Gastroesophageal sphincter (tissue), 4 donors: ENCODE data around the gene HEPACAM2. TPM values are rescaled to one million over a fixed set of nuclear protein-coding genes. Genes with fewer than 3 reads are reported as not detected.

Experiments
- ATAC-seq: fragments of 150-250 bp; one replicate; pipeline ENCODE4 v1.9.1; 2016; ENCODE audit warnings: mild to moderate bottlenecking, moderate library complexity
- H3K27ac ChIP-seq, 4 donors: fragments of 200-600 bp; sonication (generic) in 3 of 4; 1 replicate in 3 of 4; 2 replicates in 1 of 4; pipeline ENCODE4 v1.5.1; 2016 to 2019
- H3K27me3 ChIP-seq: fragments of 200-600 bp; sonication (generic); one replicate; pipeline ENCODE4 v1.5.1; 2019
- H3K36me3 ChIP-seq, 2 donors: fragments of 200-600 bp; sonication (generic); one replicate each; pipeline ENCODE4 v1.5.1; 2019; ENCODE audit warnings: control low read depth in 1 of 2
- H3K4me1 ChIP-seq, 3 donors: fragments of 200-600 bp; sonication (generic); 1 replicate in 2 of 3; 2 replicates in 1 of 3; pipeline ENCODE4 v1.5.1; 2016 to 2019; ENCODE audit warnings: control low read depth in 2 of 3
- H3K4me3 ChIP-seq, 2 donors: fragments of 200-600 bp; sonication (generic); one replicate each; pipeline ENCODE4 v1.5.1; 2019; ENCODE audit warnings: mild to moderate bottlenecking in 1 of 2, moderate library complexity in 1 of 2
- H3K9me3 ChIP-seq, 3 donors: fragments of 200-600 bp; sonication (generic); one replicate each; pipeline ENCODE4 v1.5.1; 2017 to 2019; ENCODE audit warnings: control low read depth in 2 of 3
- EP300 ChIP-seq: sonication (generic); formaldehyde crosslinking; IDR thresholded peaks from one replicate; pipeline ENCODE4 v1.6.1; 2017; ENCODE audit warnings: antibody characterized with exemption, mild to moderate bottlenecking
- POLR2A ChIP-seq, 2 donors: fragments of 450-650 bp; IDR thresholded peaks; one replicate each; pipeline ENCODE4 v1.6.1; 2017; ENCODE audit warnings: antibody characterized with exemption in 2 of 2, mild to moderate bottlenecking in 2 of 2, moderate library complexity in 1 of 2
- POLR2AphosphoS5 ChIP-seq: sonication (generic); formaldehyde crosslinking; IDR thresholded peaks from one replicate; pipeline ENCODE4 v1.6.1; 2017; ENCODE audit warnings: antibody characterized with exemption
- WGBS, 2 donors: methylation state at CpG; one replicate each; pipeline ENCODE4 v1.1.5; 2018; ENCODE audit warnings: low coverage in 1 of 2; 5-methylcytosine and 5-hydroxymethylcytosine counted together
- total RNA-seq, 4 donors: library from RNA; depleted of rRNA; stranded (reverse); fragments of >200 nt; gene quantifications; one replicate each; pipeline ENCODE4 v1.1.0, GENCODE V29; 2016
- TF ChIP-seq, protein P1 (sequence below), 4 experiments: fragments of 200-600 bp in 2 of 4; fragments of 450-650 bp in 2 of 4; sonication (generic) in 1 of 4; IDR thresholded peaks; one replicate each; pipeline ENCODE4 v1.5.1; 2017 to 2019; ENCODE audit warnings: antibody characterized with exemption in 4 of 4, mild to moderate bottlenecking in 2 of 4, moderate library complexity in 2 of 4

HEPACAM2 gene
- total RNA-seq, 4 donors from 2014 or later = not detected

GRCh38 chr7:93245525-93246432 lies 19.5 kb upstream of the HEPACAM2 start:
- no peak overlapping the region for H3K27ac ChIP-seq
- TF ChIP-seq, protein P1, sequence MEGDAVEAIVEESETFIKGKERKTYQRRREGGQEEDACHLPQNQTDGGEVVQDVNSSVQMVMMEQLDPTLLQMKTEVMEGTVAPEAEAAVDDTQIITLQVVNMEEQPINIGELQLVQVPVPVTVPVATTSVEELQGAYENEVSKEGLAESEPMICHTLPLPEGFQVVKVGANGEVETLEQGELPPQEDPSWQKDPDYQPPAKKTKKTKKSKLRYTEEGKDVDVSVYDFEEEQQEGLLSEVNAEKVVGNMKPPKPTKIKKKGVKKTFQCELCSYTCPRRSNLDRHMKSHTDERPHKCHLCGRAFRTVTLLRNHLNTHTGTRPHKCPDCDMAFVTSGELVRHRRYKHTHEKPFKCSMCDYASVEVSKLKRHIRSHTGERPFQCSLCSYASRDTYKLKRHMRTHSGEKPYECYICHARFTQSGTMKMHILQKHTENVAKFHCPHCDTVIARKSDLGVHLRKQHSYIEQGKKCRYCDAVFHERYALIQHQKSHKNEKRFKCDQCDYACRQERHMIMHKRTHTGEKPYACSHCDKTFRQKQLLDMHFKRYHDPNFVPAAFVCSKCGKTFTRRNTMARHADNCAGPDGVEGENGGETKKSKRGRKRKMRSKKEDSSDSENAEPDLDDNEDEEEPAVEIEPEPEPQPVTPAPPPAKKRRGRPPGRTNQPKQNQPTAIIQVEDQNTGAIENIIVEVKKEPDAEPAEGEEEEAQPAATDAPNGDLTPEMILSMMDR (IDR thresholded peaks at IDR 0.05) = peak; percentile 25 to 65 (median 40)
- TF ChIP-seq EP300 = no peak
- no peaks in the 10 kb centered on the region for H3K27me3 ChIP-seq
- no peak for ATAC-seq
- H3K36me3 ChIP-seq = peaks cover 0 to 8% of the 10 kb centered on the region in 2 donors
- peaks cover 0 to 6% (median 0%) of the 10 kb centered on the region in 3 donors for H3K4me1 ChIP-seq
- H3K9me3 ChIP-seq = no peaks in the 10 kb centered on the region
- 23 to 40% methylated on average over 9 of the region's 9 CpGs for WGBS, 2 donors
- H3K4me3 ChIP-seq = no peak overlapping the region

DNA sequence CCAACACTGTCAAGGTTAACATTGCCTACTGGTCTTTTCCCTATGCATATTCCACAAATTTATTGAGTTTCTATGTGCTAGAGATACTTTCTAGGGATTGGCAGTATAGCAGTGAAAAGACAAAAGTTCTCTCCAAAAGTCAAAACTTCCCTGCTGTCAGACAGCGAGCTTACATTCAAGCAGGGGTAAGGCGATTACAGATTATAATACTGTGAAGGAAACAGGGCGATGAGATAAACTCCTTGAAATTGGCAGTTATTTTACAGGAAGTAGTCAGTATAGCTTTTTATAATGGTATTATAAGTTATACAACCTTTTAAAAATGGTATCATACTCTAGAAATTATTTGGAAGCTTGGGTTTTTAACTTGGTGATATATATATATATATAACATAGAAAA lies 15.8 kb upstream of the HEPACAM2 start:
- Histone ChIP-seq H3K27ac (no peak overlapping the region), H3K9me3 (no peaks in the 10 kb centered on the region)
- WGBS, 2 donors = 93 to 97% methylated on average over 3 of the region's 3 CpGs

DNA sequence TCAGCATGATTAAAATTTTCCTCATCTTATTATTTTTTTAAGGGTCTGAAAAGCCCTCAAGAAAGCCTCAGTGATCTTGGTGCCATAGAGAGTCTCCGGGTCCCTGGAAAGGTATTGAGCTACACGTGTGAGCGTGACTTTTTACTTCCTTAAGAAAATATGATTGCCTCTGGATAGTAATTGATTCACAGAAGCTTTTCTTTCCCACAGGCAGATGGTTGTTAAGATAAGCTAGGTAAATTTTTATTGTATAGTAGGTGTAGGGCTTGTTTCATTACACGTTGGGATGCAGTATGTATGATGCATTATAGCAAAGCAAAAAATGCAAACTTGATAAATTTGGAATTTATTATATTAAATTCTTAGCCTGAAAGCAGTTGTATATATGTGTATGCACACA lies 13.6 kb upstream of the HEPACAM2 start:
- H3K27me3 ChIP-seq = no peaks in the 10 kb centered on the region
- no peaks in the 10 kb centered on the region for H3K4me1 ChIP-seq
- no peaks in the 10 kb centered on the region for H3K9me3 ChIP-seq
- WGBS, 2 donors = 77 to 83% methylated on average over 4 of the region's 4 CpGs
- ATAC-seq = no peak
- H3K4me3 ChIP-seq = no peak overlapping the region
- H3K27ac ChIP-seq = no peak overlapping the region
- no peak for TF ChIP-seq EP300
- TF ChIP-seq POLR2AphosphoS5 = no peak
- no peak for TF ChIP-seq POLR2A (IDR thresholded peaks at IDR 0.05)
- TF ChIP-seq, protein P1 (IDR thresholded peaks at IDR 0.05) = no peak
- peaks cover 0 to 11% of the 10 kb centered on the region in 2 donors for H3K36me3 ChIP-seq

More for the DNA sequence above, 15.8 kb upstream of the HEPACAM2 start:
- no peak for ATAC-seq
- no peak for TF ChIP-seq POLR2A (IDR thresholded peaks at IDR 0.05)
- no peak for TF ChIP-seq EP300
- TF ChIP-seq, protein P1 (IDR thresholded peaks at IDR 0.05) = no peak
- no peak for TF ChIP-seq POLR2AphosphoS5
- Histone ChIP-seq H3K4me3 (no peak overlapping the region), H3K36me3 (peaks cover 0 to 11% of the 10 kb centered on the region in 2 donors), H3K27me3 (no peaks in the 10 kb centered on the region), H3K4me1 (peaks cover 0 to 6% (median 0%) of the 10 kb centered on the region in 3 donors)

DNA sequence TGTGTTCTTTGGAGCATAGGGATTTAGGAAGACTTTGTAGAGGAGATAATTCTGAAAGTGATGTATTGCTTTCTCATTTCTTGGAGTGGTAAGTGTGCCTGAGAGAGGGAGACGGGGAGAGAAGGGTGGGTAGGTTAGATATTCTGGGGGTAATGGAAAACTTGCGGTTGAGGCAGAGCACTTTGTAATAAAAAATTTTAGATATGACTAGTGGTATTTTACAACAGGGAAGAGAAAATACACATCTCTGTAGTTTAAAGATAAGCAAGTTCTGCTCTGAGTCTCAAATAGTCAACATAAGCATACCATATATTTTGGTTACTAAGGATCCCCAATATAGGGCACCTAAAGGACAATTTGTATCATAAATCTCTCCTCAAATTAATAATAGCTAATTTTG lies 12.5 kb upstream of the HEPACAM2 start:
- Histone ChIP-seq H3K4me3 (no peak overlapping the region), H3K36me3 (peaks cover 0 to 11% of the 10 kb centered on the region in 2 donors), H3K27ac (no peak overlapping the region), H3K9me3 (no peaks in the 10 kb centered on the region), H3K27me3 (no peaks in the 10 kb centered on the region), H3K4me1 (peaks cover 0 to 7% (median 0%) of the 10 kb centered on the region in 3 donors)
- ATAC-seq = no peak
- WGBS, 2 donors = 63 to 83% methylated on average over 1 to 2 of the region's 2 CpGs
- no peak for TF ChIP-seq POLR2AphosphoS5
- no peak for TF ChIP-seq POLR2A (IDR thresholded peaks at IDR 0.05)
- TF ChIP-seq EP300 = no peak
- TF ChIP-seq, protein P1 (IDR thresholded peaks at IDR 0.05) = no peak

DNA sequence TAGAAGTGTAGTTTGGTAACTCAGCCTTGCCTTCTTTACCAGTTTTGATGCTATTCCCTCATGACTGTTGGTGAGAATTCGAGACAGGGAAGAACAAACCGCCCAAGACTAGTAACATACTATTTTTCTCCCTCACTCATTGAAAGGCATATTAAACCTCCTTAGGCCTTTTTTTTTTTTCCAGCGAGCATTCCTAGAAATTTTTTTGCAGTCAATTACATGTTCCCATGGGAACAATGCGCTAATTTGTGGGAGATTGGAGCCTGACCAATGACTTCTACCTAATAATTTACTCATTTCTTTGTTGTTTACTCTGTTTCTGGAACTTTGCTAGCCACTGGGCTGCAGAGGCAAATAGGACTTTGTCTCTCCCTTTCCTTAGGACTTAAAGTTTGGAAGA lies 11.9 kb upstream of the HEPACAM2 start:
- TF ChIP-seq POLR2A (IDR thresholded peaks at IDR 0.05) (no peak), EP300 (no peak)
- TF ChIP-seq, protein P1 (IDR thresholded peaks at IDR 0.05) = no peak

More for the DNA sequence above, 11.9 kb upstream of the HEPACAM2 start:
- no peak for ATAC-seq
- no peaks in the 10 kb centered on the region for H3K9me3 ChIP-seq
- no peak overlapping the region for H3K27ac ChIP-seq
- no peak overlapping the region for H3K4me3 ChIP-seq
- H3K36me3 ChIP-seq = peaks cover 0 to 11% of the 10 kb centered on the region in 2 donors
- WGBS, 2 donors = 81 to 86% methylated on average over 3 to 4 of the region's 4 CpGs
- peaks cover 0 to 13% (median 2%) of the 10 kb centered on the region in 3 donors for H3K4me1 ChIP-seq
- H3K27me3 ChIP-seq = no peaks in the 10 kb centered on the region
